ENCODE measurements around the gene ABCC12. TPM values are rescaled to one million over a fixed set of nuclear protein-coding genes. Genes with fewer than 3 reads are reported as not detected.

ABCC12 gene
- total and polyA plus RNA-seq, 2 donors (not counting 1 experiment from before 2014, with no cell fraction given) = not detected

GRCh38 chr16:48197294-48197693 is 41.5 kb upstream of the ABCC12 start:
- H3K4me2 ChIP-seq (replicated peaks; ENCODE audit: low read depth, low read length, poor library complexity, severe bottlenecking) = no peak overlapping the region
- ATAC-seq (ENCODE audit: low read depth) (no peak), DNase-seq (no peak)
- no peak overlapping the region for H3K4me3 ChIP-seq (ENCODE audit: control extremely low read depth in 1 of 5, extremely low read depth in 1 of 5, insufficient read depth in 1 of 5, low read depth in 2 of 5, low read length in 4 of 5)
- no peaks in the 10 kb centered on the region for H3K4me1 ChIP-seq (ENCODE audit: control insufficient read depth in 2 of 2, insufficient read depth in 2 of 2, low read length in 2 of 2)
- no peak overlapping the region for H2AFZ ChIP-seq (ENCODE audit: insufficient read depth, low read depth, low read length, poor library complexity, severe bottlenecking)
- H3K9me3 Mint-ChIP-seq (ENCODE audit: insufficient read depth) = no peaks in the 10 kb centered on the region
- no peaks in the 10 kb centered on the region for H4K20me1 ChIP-seq (ENCODE audit: control insufficient read depth, insufficient read depth, low read length, poor library complexity, severe bottlenecking)
- H3K27ac ChIP-seq (ENCODE audit: low read length in 2 of 2) = no peak overlapping the region
- H3K4me1 Mint-ChIP-seq = no peaks in the 10 kb centered on the region
- WGBS (ENCODE audit: insufficient coverage) = 80% methylated on average over 1 of the region's 3 CpGs
- TF ChIP-seq EZH2 (IDR thresholded peaks at IDR 0.05; ENCODE audit: borderline replicate concordance, insufficient read depth, low read depth, low read length, poor library complexity, severe bottlenecking) (no peak), CTCF (IDR thresholded peaks at IDR 0.05) (no peak)
- no peak overlapping the region for H3K4me3 Mint-ChIP-seq
- no peak overlapping the region for H3K27ac Mint-ChIP-seq
- no peaks in the 10 kb centered on the region for H3K36me3 ChIP-seq (replicated peaks in 1 of 2; ENCODE audit: control extremely low read depth in 1 of 2, control insufficient read depth in 1 of 2, extremely low read depth in 1 of 2, insufficient read depth in 2 of 2, low read length in 1 of 2)
- intact Hi-C loops (cut with micrococcal nuclease) = no loop called here
- no peak overlapping the region for H3K9ac ChIP-seq (ENCODE audit: low read length)
- H3K27me3 Mint-ChIP-seq = peaks cover 17% of the 10 kb centered on the region
- H3K79me2 ChIP-seq (ENCODE audit: control insufficient read depth, insufficient read depth, low read length) = no peaks in the 10 kb centered on the region
- H3K9me3 ChIP-seq (ENCODE audit: control extremely low read depth in 1 of 3, control insufficient read depth in 2 of 3, insufficient read depth in 1 of 3, low read length in 2 of 3) = no peaks in the 10 kb centered on the region
- peaks cover 0 to 4% (median 0%) of the 10 kb centered on the region in 4 experiments for H3K27me3 ChIP-seq (replicated peaks in 1 of 4; ENCODE audit: control extremely low read depth in 1 of 4, control insufficient read depth in 3 of 4, insufficient read depth in 4 of 4, low read length in 3 of 4)
- ChIA-PET CTCF (no interaction called here), POLR2A (no interaction called here)

- CTCF ChIA-PET = no interaction called here
- no peaks in the 10 kb centered on the region for H3K9me3 Mint-ChIP-seq (ENCODE audit: insufficient read depth)
These were observed 39.2 kb upstream of the ABCC12 start for GRCh38 chr16:48194828-48195556.

More at GRCh38 chr16:48194828-48195556, 39.2 kb upstream of the ABCC12 start:
- Histone ChIP-seq H3K9ac (ENCODE audit: low read length) (no peak overlapping the region), H2AFZ (ENCODE audit: insufficient read depth, low read depth, low read length, poor library complexity, severe bottlenecking) (no peak overlapping the region), H4K20me1 (ENCODE audit: control insufficient read depth, insufficient read depth, low read length, poor library complexity, severe bottlenecking) (no peaks in the 10 kb centered on the region), H3K79me2 (ENCODE audit: control insufficient read depth, insufficient read depth, low read length) (no peaks in the 10 kb centered on the region), H3K4me1 (ENCODE audit: control insufficient read depth in 2 of 2, insufficient read depth in 2 of 2, low read length in 2 of 2) (no peaks in the 10 kb centered on the region), H3K9me3 (ENCODE audit: control extremely low read depth in 1 of 3, control insufficient read depth in 2 of 3, insufficient read depth in 1 of 3, low read length in 2 of 3) (no peaks in the 10 kb centered on the region), H3K4me2 (replicated peaks; ENCODE audit: low read depth, low read length, poor library complexity, severe bottlenecking) (no peak overlapping the region), H3K36me3 (replicated peaks in 1 of 2; ENCODE audit: control extremely low read depth in 1 of 2, control insufficient read depth in 1 of 2, extremely low read depth in 1 of 2, insufficient read depth in 2 of 2, low read length in 1 of 2) (no peaks in the 10 kb centered on the region), H3K27me3 (replicated peaks in 1 of 4; ENCODE audit: control extremely low read depth in 1 of 4, control insufficient read depth in 3 of 4, insufficient read depth in 4 of 4, low read length in 3 of 4) (peaks cover 0 to 4% (median 0%) of the 10 kb centered on the region in 4 experiments), H3K27ac (ENCODE audit: low read length in 2 of 2) (no peak overlapping the region), H3K4me3 (ENCODE audit: control extremely low read depth in 1 of 5, extremely low read depth in 1 of 5, insufficient read depth in 1 of 5, low read depth in 2 of 5, low read length in 4 of 5) (no peak overlapping the region)
- DNase-seq (no peak), ATAC-seq (ENCODE audit: low read depth) (no peak)
- POLR2A ChIA-PET = no interaction called here
- WGBS (ENCODE audit: insufficient coverage) = 92% methylated on average over 1 of the region's 5 CpGs
- Mint-ChIP-seq H3K27me3 (peaks cover 12% of the 10 kb centered on the region), H3K4me1 (no peaks in the 10 kb centered on the region), H3K4me3 (no peak overlapping the region), H3K27ac (no peak overlapping the region)
- intact Hi-C loops (cut with micrococcal nuclease) = no loop called here
- TF ChIP-seq EZH2 (IDR thresholded peaks at IDR 0.05; ENCODE audit: borderline replicate concordance, insufficient read depth, low read depth, low read length, poor library complexity, severe bottlenecking) = no peak
- no peak for TF ChIP-seq CTCF (IDR thresholded peaks at IDR 0.05)
